Neural progenitor cell (in vitro differentiated cells): ENCODE results near the gene SPATA33.

Experiments
- CTCF ChIP-seq: fragments of 200-600 bp; sonication (generic); IDR thresholded peaks from 2 replicates; pipeline ENCODE4 v1.5.1; 2017; ENCODE audit warnings: antibody characterized with exemption, mild to moderate bottlenecking
- EZH2 ChIP-seq: fragments of 200-600 bp; sonication (generic); IDR thresholded peaks from 2 replicates; pipeline ENCODE4 v1.6.1; 2017; ENCODE audit warnings: antibody characterized with exemption, mild to moderate bottlenecking, moderate library complexity

GRCh38 chr16:89686520-89687091 is 29.0 kb downstream of the SPATA33 start, which contains the start of gene CDK10:
- TF ChIP-seq CTCF, result no peak
- TF ChIP-seq EZH2, result no peak
